HepG2 (cell line): ENCODE data around the gene TAF5. TPM values are rescaled to one million over a fixed set of nuclear protein-coding genes. Genes with fewer than 3 reads are reported as not detected.

Experiments
- CAMTA2 ChIP-seq: sonication (generic); formaldehyde crosslinking; IDR thresholded peaks from 2 replicates; pipeline ENCODE4 v1.4.0; 2020; ENCODE audit warnings: mild to moderate bottlenecking, missing genetic modification reagents, borderline replicate concordance
- ERF ChIP-seq: IDR thresholded peaks from 2 replicates; pipeline ENCODE4 v1.6.1; 2018; ENCODE audit warnings: missing biosample characterization, missing genetic modification reagents
- ESRRA ChIP-seq: sonication (generic); formaldehyde crosslinking; IDR thresholded peaks from 2 replicates; pipeline ENCODE4 v1.5.1; 2020; ENCODE audit warnings: mild to moderate bottlenecking, low read depth, missing genetic modification reagents
- FOXO1 ChIP-seq: sonication (generic); formaldehyde crosslinking; IDR thresholded peaks from 2 replicates; pipeline ENCODE4 v1.4.0; 2020; ENCODE audit warnings: missing genetic modification reagents
- NBN ChIP-seq: fragments of 450-650 bp; conservative IDR thresholded peaks from 2 replicates; pipeline ENCODE4 v1.6.1; 2017
- NR1H2 ChIP-seq: sonication (generic); formaldehyde crosslinking; IDR thresholded peaks from 2 replicates; pipeline ENCODE4 v1.8.1; 2022; ENCODE audit warnings: low read depth, missing genetic modification reagents, borderline replicate concordance
- SMYD3 ChIP-seq: sonication (generic); formaldehyde crosslinking; IDR thresholded peaks from 2 replicates; pipeline ENCODE4 v1.8.1; 2023; ENCODE audit warnings: mild to moderate bottlenecking, missing genetic modification reagents
- STAG1 ChIP-seq: sonication (generic); formaldehyde crosslinking; IDR thresholded peaks from 2 replicates; pipeline ENCODE4 v1.4.0; 2020; ENCODE audit warnings: missing genetic modification reagents
- STAT5B ChIP-seq: sonication (generic); formaldehyde crosslinking; IDR thresholded peaks from 2 replicates; pipeline ENCODE4 v1.4.0; 2020; ENCODE audit warnings: missing genetic modification reagents
- TARDBP ChIP-seq: sonication (generic); formaldehyde crosslinking; IDR thresholded peaks from 2 replicates; pipeline ENCODE4 v1.8.0; 2022; ENCODE audit warnings: mild to moderate bottlenecking, missing genetic modification reagents
- U2AF2 ChIP-seq: fragments of 200-400 bp; formaldehyde crosslinking; IDR thresholded peaks from 2 replicates; pipeline ENCODE4 v1.6.1; 2017; ENCODE audit warnings: low read depth, mild to moderate bottlenecking, low read length
- ZMAT3 ChIP-seq: sonication (generic); formaldehyde crosslinking; conservative IDR thresholded peaks from 2 replicates; pipeline ENCODE4 v1.7.0; 2021; ENCODE audit warnings: missing genetic modification reagents
- ZNF143 ChIP-seq: sonication (generic); formaldehyde crosslinking; IDR thresholded peaks from 2 replicates; pipeline ENCODE4 v1.4.0; 2020; ENCODE audit warnings: missing genetic modification reagents
- ZNF678 ChIP-seq: sonication (generic); formaldehyde crosslinking; IDR thresholded peaks from 2 replicates; pipeline ENCODE4 v1.4.0; 2020; ENCODE audit warnings: mild to moderate bottlenecking, missing genetic modification reagents
- ZNF780A ChIP-seq: sonication (generic); formaldehyde crosslinking; IDR thresholded peaks from 2 replicates; pipeline ENCODE4 v1.8.0; 2022; ENCODE audit warnings: mild to moderate bottlenecking, missing genetic modification reagents, moderate library complexity
- ZNF883 ChIP-seq: sonication (generic); formaldehyde crosslinking; IDR thresholded peaks from 2 replicates; pipeline ENCODE4 v1.5.1; 2020; ENCODE audit warnings: mild to moderate bottlenecking, missing genetic modification reagents; ENCODE audit errors: not compliant biosample characterization
- ZSCAN12 ChIP-seq: sonication (generic); formaldehyde crosslinking; IDR thresholded peaks from 2 replicates; pipeline ENCODE4 v1.9.0; 2021; ENCODE audit warnings: mild to moderate bottlenecking, missing genetic modification reagents
- polyA plus RNA-seq, 8 experiments: library from polyadenylated mRNA; depleted of rRNA in 3 of 8; stranded (reverse) in 7 of 8; unstranded in 1 of 8; fragments of >200 nt; fragmentation: Illumina TruSeq in 4 of 8; extraction: Trizol in 4 of 8; gene quantifications; 2 replicates each; pipeline versions ENCODE4 v1.2.1 to v1.2.3, GENCODE V29; 2011 to 2016; ENCODE audit warnings: low read depth in 4 of 8, missing spikeins in 1 of 8, mixed read lengths in 1 of 8; ENCODE audit not compliant: insufficient read depth in 1 of 8
- total RNA-seq, 5 experiments: library from RNA; depleted of rRNA; stranded (reverse); fragments of >200 nt; fragmentation: Illumina TruSeq; extraction: Trizol; gene quantifications; 2 replicates each; pipeline ENCODE4 v1.2.3, GENCODE V29; 2016; ENCODE audit warnings: low read depth in 1 of 5
- TF ChIP-seq, protein P1 (sequence below): sonication (generic); formaldehyde crosslinking; IDR thresholded peaks from 2 replicates; pipeline ENCODE4 v1.5.0; 2020; ENCODE audit warnings: missing genetic modification reagents
- TF ChIP-seq, protein P2 (sequence below): sonication (generic); formaldehyde crosslinking; IDR thresholded peaks from 2 replicates; pipeline ENCODE4 v1.5.1; 2020; ENCODE audit warnings: missing genetic modification reagents, mild to moderate bottlenecking, borderline replicate concordance
- TF ChIP-seq, protein P3 (sequence below): sonication (generic); formaldehyde crosslinking; IDR thresholded peaks from 2 replicates; pipeline ENCODE4 v1.8.1; 2023; ENCODE audit warnings: mild to moderate bottlenecking, moderate library complexity, missing genetic modification reagents

Gene TAF5
- total and polyA plus RNA-seq, 2 of the 13 experiments (the other 11 are each of a cell fraction or from before 2014, with no cell fraction given): 3.8 to 8.7 TPM

DNA sequence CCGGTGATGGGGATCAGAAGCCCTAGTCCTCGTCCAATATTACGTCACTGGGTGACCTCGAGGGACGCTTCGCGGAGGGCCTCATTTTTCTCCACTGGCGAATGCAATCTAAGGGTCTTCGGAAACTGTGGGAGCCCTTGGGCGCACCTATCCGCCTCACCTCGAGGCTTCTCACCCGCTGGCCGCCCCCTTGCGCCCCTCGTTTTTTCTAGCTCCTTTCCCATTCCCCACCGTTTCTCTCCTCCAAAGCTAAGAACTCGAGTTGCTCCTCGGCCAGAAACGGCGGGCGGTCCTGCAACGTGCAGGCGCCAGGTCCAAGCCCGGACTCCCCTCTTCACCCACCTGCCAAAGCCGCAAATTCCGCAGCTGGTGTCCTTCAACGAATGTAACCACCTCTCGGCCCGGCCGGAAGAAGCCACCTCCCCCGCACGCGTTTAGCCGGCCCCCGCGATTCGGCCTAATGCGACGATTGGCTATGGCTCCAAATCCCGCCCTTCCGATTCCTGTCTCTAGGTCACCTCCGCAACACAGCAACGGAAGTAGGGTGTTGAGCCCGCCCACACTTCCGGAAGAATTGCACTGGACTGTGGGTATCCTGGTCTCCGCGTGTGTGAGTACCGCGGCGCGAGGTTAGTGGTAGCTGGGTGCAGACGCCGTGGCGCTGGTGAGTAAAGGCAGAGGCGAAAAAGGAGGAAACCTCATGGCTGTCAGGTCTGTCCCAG lies 28.5 kb downstream of the TAF5 start, which contains the start of the genes ATP5MK and PDCD11 (continued):
- peak; percentile 76 for TF ChIP-seq ZNF883 (CRISPR knock-in tag)
- TF ChIP-seq, protein P1, sequence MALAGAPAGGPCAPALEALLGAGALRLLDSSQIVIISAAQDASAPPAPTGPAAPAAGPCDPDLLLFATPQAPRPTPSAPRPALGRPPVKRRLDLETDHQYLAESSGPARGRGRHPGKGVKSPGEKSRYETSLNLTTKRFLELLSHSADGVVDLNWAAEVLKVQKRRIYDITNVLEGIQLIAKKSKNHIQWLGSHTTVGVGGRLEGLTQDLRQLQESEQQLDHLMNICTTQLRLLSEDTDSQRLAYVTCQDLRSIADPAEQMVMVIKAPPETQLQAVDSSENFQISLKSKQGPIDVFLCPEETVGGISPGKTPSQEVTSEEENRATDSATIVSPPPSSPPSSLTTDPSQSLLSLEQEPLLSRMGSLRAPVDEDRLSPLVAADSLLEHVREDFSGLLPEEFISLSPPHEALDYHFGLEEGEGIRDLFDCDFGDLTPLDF (CRISPR knock-in tag): no peak
- TF ChIP-seq NR1H2: no peak
- no peak for TF ChIP-seq SMYD3 (CRISPR knock-in tag)
- TF ChIP-seq ZNF143 (CRISPR knock-in tag): peak; percentile 88
- TF ChIP-seq ZSCAN12 (CRISPR knock-in tag): no peak
- no peak; the same call in 1 of the 2 replicates for TF ChIP-seq CAMTA2 (CRISPR knock-in tag)
- no peak for TF ChIP-seq ZNF678 (CRISPR knock-in tag)
- TF ChIP-seq ERF (CRISPR knock-in tag): peak; percentile 60; the same call in 1 of the 2 replicates
- TF ChIP-seq ESRRA (CRISPR knock-in tag): peak; percentile 90
- 0 out of 2 replicates have a peak, but pooled peaks have one; percentile 8 for TF ChIP-seq STAG1 (CRISPR knock-in tag)
- TF ChIP-seq, protein P2, sequence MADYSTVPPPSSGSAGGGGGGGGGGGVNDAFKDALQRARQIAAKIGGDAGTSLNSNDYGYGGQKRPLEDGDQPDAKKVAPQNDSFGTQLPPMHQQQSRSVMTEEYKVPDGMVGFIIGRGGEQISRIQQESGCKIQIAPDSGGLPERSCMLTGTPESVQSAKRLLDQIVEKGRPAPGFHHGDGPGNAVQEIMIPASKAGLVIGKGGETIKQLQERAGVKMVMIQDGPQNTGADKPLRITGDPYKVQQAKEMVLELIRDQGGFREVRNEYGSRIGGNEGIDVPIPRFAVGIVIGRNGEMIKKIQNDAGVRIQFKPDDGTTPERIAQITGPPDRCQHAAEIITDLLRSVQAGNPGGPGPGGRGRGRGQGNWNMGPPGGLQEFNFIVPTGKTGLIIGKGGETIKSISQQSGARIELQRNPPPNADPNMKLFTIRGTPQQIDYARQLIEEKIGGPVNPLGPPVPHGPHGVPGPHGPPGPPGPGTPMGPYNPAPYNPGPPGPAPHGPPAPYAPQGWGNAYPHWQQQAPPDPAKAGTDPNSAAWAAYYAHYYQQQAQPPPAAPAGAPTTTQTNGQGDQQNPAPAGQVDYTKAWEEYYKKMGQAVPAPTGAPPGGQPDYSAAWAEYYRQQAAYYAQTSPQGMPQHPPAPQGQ (CRISPR knock-in tag): no peak
- TF ChIP-seq NBN: no peak
- TF ChIP-seq ZNF780A (CRISPR knock-in tag): no peak; the same call in 1 of the 2 replicates
- TF ChIP-seq, protein P3, sequence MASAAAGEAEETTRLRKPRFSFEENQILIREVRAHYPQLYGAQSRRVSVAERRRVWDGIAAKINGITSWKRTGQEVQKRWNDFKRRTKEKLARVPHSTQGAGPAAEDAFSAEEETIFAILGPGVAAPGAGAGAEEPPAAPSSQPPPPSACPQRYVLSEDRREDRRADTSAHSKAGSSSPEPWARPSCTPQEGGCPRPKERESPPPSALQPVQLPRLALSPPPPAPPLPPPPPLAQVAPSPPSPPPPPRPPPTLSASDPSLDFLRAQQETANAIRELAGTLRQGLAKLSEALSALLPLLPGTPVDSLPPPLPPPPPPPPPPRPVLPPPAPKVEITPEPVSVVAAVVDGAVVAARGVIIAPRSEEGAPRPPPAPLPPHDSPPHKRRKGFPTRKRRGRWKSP (CRISPR knock-in tag): peak; percentile 86; the same call in 1 of the 2 replicates
- TF ChIP-seq TARDBP (CRISPR knock-in tag): peak; percentile 88
- peak; percentile 2; the same call in 1 of the 2 replicates for TF ChIP-seq FOXO1 (CRISPR knock-in tag)
- TF ChIP-seq STAT5B (CRISPR knock-in tag): no peak
- no peak for TF ChIP-seq U2AF2
- 0 out of 2 replicates have a peak, but pooled peaks have one; percentile 53 for TF ChIP-seq ZMAT3 (CRISPR knock-in tag)
